Measurements from ENCODE around the gene TRIM50.
"Not testable (repeated sequence)": the region's sequence is repeated elsewhere in the genome, so short reads cannot be mapped to it uniquely, and the experiment has no call there.

TRIM50 gene

DNA sequence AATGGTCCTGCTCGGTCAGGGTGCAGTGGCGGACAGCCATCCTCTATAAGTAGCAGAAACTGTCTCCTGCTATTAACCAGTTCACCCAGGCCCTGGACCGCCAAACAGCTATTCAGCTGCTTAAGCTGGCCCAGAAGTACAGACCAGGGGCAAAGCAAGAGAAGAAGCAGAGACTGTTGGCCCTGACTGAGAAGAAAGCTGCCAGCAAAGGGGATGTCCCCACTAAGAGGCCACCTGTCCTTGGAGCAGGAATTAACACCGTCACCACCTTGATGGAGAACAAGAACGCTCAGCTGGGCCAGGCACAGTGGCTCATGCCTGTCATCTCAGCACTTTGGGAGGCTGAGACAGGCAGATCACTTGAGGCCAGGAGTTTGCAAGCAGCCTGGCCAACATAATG is 13.6 kb downstream of the TRIM50 start:
- no peak for DNase-seq (ENCODE audit: low spot score)

DNA sequence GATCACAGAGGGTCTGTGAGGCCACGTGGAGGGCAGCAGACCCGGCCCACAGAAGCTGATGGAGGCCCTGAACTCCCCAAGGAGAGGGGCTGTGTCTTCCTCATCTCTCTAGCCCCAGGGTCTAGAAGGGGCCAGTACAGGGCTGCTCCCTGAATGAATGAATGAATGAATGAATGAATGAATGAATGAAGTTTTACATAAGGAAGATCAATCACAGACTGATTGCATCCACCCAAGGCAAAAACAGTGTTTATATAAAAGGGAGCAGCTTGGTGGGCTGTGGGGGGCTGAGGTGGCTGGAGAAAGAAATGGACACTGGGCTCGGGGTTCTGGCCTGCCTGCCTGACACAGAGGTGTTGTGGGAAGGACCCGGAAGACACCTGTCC is 14.4 kb downstream of the TRIM50 start:
- DNase-seq (ENCODE audit: low spot score), result no peak

DNA sequence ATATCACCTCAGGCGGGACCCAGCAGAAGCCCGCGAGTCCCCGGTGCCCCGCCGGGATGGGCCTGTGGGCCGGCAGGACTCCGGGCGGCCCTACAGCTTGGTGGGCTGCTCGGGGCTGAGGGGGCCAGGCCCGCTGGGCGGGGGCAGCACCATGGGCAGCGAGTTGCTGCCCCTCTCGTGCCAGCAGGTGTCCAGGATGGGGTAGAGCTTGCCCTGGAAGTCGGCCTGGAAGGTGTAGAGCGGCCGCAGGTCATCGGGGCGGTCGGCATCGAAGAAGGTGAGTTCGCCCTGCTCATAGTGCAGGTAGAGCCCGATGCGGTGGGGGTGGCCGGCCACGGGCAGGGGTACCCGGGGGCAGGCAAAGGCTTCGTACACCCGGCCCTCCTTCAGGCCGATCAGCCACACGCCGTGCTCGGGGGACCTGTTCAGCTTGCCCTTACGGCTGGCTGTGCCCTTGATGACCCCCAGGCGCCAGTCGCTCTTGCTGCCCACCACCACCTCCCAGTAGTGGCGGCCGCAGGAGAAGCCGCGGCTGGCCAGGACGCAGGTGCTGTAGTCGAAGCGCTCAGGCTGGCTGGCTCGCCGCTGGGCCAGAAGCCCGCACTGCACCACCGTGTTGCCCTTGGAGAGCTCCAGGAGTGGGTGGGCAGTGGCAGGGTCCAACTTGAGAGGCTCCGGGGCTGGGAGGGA is 14.9 kb downstream of the TRIM50 start:
- DNase-seq (ENCODE audit: low spot score), result no peak

DNA sequence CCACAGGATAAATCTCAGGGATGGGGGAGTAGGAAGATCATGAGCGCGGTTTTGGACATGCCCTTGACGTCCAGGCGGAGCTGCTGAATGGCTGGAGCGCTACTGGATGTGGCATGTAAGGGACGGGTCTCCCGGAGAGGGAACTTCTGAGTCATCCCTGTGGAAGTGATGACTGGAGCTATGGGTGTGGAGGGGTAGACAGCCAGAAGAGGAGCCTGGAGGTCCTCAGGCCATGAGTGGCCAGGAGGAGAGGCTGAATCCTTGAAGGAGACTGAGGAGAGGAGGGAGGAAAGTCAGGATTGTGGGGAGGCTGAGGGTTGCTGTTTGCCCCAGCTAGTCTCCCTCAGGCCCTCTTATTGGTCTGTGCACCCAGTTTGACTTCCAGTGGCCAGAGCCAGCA is 16.5 kb downstream of the TRIM50 start:
- not testable (repeated sequence) for DNase-seq (ENCODE audit: low spot score)

DNA sequence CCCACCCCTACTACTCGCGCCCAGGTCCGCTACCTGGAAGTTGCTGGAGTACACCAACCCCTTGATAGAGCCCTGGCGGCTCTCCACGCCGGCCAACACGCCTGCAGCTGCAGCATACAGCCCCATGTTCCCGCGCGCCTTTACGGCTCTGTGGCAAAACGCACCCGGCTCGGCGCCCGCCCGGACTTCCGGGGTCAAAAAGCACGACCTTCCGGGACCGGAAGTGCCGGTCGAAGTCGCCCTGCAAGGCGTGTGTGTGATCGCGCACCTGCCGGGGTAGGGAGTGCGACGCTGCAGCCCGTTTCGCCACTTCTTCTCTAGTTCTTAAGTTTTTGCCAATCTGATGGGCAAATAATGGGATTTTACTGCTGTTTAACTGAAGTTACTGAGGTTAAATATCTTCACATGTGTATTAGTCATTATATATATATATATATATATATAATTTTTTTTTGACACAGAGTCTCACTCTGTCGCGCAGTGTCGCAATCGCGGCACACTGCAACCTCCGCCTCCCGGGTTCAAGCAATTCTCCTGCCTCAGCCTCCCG is 19.1 kb downstream of the TRIM50 start, which contains the start of gene NSUN5:
NSUN5 (minus strand) TSS at position 162 of the 550 bp plus-strand sequence; CDS start at position 126, 36 bp downstream.
- DNase-seq (ENCODE audit: low spot score), result peak; percentile 84

DNA sequence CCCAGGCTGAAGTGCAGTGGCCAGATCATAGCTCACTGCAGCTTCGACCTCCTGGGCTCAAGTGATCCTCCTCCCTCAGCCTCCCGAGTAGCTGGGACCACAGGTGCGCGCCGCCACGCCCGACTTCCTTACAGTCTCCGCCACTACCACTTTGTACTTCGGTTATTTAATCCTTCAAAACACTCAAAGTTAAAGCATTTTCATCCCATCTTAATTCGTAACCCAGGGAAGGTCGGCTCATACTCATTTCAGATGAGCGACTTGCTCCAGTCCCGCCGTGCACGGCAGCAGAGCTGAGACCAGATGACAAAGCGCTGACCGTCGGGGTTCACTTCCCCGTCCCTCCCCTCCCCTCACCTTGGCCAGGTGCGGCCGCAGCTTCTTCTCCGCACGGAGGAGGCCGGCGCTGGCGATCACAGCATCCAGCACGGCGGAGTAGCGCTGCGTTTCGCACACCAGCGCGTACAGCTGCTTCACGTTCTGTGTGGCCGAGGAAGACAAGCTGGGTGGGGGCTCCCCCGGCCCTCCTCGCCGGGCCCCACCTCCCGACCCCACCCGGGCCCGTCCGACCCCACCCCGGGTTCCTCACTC is 19.7 kb downstream of the TRIM50 start:
- no peak for DNase-seq (ENCODE audit: low spot score)

DNA sequence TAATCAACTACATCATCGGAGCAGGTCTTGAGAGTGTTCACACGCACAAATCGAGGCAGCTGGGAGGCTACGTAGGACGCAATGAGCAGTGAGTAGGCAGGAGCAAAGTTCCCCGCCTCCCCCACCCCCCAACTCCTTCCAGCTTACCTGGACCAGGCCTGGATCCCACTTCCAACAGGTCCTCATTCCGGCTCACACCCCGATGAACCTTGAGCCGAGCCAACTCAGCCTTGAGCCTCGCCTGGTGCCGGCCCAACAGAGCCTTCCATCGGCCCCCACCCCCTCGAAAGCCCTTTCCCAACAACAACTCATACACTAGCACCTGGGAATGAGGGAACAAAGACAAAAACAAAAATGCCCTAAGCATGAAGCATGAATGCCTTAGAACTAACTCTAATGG is 20.4 kb downstream of the TRIM50 start:
- DNase-seq (ENCODE audit: low spot score), result no peak

DNA sequence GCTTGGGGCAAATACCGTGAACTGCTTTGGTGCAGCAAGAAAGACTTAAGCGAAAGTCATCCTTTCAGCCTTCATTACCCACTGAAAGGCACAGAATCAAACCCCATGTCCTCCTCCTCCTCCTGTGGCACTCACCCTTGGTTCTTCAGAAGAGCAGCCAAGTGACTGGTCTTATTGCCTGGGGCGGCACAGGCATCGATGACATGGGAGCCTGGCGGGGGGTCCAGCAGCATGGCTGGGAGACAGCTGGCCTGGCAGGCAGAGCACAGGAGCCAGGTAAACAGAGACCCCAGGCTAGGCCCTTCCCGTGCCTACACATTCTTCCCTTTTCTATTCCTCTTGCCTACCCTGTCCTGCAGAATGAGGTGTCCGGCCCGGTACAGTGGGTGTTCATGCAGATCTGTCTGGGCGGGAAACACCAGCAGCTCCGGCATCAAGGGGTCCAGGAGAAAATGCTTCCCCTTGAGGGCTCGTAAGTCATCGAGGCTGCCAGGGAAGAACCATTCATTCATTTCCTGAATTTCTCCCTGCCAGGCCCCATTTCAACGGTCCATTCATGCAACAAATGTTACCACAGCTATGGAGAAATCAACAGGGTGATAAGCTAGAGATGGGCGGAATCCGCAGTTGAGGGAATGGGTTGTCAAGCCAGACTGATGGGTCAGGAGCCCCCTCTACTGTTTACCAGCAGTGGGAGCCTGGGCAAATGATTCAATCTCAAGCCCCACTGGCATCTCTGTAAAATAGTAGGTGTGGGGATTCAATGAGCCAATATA is 23.1 kb downstream of the TRIM50 start:
- DNase-seq (ENCODE audit: low spot score), result not testable (repeated sequence)

DNA sequence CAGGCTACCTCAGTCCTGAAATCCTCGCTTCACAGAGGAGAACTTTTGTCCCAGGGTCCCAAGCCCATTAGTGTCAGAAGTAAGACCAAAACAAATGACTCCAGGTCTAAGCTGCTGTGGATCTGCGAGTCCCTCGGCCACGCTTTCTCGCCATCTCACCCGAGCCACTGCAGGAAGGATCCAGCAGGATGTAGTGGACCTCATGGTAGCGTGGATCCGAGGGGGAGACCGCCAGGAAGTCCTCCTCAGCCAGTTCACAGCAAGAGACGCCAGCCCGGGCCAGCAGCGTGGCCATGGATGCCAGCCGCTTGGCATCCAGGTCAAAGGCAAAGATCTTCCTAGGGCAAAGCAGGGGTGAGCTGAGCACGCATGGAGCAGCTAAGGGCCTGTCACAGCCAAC is 23.8 kb downstream of the TRIM50 start:
- DNase-seq (ENCODE audit: low spot score), result no peak

DNA sequence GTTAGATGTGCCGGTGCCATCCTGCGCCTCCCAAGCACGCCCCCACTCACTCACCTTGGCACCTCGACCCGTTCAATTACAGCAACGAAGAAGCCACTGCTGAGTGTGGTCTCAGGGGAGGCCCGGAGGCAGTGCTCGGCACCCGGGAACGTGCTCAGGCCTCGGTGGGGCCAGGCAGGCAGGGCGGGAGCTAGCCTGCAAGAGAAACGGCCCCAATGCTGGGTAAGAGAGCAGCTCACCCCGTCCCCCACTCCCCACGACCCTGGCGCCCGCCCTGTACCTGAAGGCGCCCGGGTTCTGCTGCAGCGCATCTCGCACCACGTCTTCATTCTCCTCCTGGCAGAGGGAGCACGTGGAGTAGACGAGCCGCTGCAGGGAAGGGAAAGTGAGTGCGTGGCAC is 24.3 kb downstream of the TRIM50 start:
- DNase-seq (ENCODE audit: low spot score), result no peak

DNA sequence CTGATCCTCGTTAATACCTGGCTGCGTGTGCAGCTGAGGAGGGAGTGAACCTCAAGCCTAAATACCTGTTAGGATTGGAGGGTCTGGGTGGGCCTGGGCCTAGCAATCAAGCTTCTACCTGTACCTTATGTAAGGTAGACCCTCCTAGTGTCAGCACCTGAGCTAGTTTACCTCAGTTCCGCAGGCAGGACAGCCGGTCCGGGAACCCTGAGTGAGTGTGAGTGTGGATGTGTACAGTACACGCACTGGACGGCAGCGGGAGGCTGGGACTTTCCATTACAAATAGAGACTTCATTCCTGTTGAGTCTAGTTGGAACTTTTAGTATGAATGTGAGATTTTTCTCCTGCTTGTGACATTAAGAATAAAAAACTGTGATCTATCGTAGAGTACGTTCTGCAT is 25.0 kb downstream of the TRIM50 start:
- DNase-seq (ENCODE audit: low spot score), result not testable (repeated sequence)

DNA sequence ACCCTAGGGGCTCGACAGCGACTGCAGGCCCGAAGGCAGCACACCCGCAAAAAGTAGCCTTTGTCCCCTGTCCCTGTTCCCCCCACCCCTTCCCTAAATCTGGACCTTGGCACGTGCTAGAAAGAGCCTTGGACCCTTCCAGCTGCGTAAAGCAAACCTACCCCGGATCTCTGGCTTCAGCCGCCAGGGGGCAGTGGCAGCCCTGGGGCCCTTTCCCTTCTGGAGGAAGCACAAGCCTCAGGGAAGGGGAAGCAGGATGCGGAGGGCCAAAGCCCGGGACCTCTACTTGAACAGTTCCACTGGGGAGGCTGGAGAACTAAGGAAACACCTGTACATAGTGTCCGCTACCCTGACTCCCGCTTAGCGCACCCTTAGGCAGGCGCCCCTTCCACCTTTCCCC is 26.8 kb downstream of the TRIM50 start:
- DNase-seq (ENCODE audit: low spot score), result not testable (repeated sequence)

DNA sequence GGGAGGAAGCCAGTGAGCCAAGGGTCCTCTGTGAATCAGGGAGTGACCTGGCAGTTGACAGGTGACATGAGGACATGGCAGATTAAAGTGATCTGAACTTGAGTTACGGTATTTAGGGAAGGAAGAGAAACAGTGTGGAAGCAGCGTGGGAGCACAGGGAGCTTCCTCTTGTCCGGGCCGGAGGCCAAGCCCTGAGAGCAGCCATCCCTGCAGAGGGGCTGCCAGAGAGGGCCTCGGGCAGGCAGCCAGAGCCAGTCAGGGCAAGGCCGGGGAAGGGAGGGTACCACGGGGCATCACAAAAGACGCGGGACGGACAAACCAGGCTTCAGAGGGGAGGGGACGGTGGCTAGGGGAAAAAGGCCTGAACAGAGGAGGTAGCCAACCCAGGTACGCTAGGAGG is 28.1 kb downstream of the TRIM50 start:
- DNase-seq (ENCODE audit: low spot score), result not testable (repeated sequence)

DNA sequence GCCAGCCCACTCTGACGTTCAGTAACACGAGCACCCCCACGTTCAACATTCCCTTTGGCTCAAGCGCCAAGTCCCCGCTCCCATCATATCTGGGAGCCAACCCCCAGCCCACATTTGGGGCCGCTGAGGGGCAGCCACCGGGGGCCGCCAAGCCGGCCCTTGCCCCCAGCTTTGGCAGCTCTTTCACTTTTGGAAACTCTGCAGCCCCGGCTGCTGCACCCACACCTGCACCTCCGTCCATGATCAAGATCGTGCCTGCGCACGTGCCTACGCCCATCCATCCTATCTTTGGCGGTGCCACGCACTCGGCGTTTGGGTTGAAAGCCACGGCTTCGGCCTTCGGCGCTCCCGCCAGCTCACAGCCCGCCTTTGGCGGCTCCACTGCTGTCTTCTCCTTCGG is 30.2 kb downstream of the TRIM50 start:
- DNase-seq (ENCODE audit: low spot score), result not testable (repeated sequence)

DNA sequence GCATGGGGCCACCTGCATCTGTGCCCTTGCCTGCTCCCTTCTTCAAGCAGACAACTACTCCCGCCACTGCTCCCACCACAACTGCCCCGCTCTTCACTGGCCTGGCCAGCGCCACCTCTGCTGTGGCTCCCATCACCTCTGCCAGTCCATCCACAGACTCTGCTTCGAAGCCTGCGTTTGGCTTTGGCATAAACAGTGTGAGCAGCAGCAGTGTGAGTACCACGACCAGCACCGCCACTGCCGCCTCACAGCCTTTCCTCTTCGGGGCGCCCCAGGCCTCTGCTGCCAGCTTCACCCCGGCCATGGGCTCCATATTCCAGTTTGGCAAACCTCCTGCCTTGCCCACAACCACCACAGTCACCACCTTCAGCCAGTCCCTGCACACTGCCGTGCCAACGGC is 30.6 kb downstream of the TRIM50 start:
- DNase-seq (ENCODE audit: low spot score), result not testable (repeated sequence)

DNA sequence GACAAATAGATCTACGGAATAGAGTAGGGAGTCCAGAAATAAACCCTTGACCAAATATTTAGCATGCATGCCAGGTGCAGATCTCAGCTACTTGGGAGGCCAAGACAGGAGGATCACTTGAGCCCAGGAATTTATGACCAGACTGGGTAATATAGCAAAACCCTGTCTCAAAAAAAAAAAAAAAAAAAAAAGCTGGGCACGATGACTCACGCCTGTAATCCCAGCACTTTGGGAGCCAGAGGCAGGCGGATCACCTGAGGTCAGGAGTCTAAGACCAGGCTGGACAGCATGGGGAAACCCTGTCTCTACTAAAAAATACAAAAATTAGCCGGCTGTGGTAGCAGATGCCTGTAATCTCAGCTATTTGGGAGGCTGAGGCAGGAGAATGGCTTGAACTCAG is 50.7 kb downstream of the TRIM50 start:
- DNase-seq (ENCODE audit: low spot score), result not testable (repeated sequence)

DNA sequence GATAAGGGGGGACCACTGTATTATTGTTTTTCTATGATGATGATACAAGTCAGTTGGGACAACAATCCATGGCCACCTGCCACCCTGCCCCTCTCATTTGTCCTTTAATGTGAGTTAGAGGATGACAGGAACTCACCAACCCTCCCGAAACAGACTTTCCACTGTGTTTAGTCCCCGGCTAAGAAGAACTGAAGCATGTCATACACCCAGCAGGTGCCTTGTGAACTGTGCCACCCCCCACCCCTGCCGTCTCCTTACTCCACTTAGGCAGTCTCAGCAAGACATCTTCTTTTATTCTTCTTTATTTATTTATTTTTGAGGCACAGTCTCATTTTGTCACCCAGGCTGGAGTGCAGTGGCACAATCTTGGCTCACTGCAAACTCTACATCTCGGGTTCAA is 60.1 kb downstream of the TRIM50 start:
- not testable (repeated sequence) for DNase-seq (ENCODE audit: low spot score)

DNA sequence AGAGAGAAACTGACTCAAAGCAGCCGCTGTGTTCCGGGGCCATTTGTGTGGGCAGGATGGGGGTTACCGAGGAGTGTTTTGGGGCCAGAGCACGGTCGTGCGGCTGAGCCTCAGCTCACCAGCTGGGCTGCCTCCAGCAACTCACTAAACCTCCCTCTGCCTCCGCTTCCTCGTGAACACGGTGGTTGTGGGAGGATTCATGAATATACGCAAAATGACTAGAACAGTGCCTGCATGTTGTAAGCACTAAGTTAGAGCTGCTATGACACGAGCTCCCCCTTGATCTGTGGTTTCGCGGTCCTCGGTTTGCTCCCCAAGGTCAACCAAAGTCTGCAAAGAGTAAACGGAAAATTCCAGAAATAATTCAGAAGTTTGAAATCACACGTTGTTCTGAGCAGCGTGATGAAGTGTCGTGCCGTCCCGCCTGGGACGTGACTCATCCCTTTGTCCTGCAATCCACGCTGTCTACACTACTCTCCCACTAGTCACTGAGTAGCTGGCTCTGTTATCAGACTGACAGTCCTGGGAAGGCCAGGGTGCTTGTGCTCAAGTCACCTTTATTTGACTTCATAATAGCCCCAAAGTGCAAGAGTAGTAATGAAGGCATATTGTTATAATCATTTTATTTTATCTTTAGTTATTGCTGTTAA is 61.0 kb downstream of the TRIM50 start:
- DNase-seq (ENCODE audit: low spot score), result not testable (repeated sequence)
